ENCODE data around the gene NDUFA5. TPM values are rescaled to one million over a fixed set of nuclear protein-coding genes. Genes with fewer than 3 reads are reported as not detected.
A peak's percentile ranks its signal among the peaks of the same experiment; 100 is the strongest.
"Not testable (repeated sequence)": the region's sequence is repeated elsewhere in the genome, so short reads cannot be mapped to it uniquely, and the experiment has no call there.

Gene NDUFA5
- total and polyA plus RNA-seq, 12 donors = 39.4 to 289 (median 138) TPM

GRCh38 chr7:123528265-123528664, 29.4 kb downstream of the NDUFA5 start:
- no peaks in the 10 kb centered on the region for H3K9me3 ChIP-seq (replicated peaks in 1 of 3)
- no peak for DNase-seq
- TF ChIP-seq POLR2A (IDR thresholded peaks at IDR 0.05) (no peak), CTCF (IDR thresholded peaks at IDR 0.05) (no peak)
- intact Hi-C loops (cut with DNase I) = no loop called here
- H3K36me3 ChIP-seq (replicated peaks in 1 of 2) = no peaks in the 10 kb centered on the region
- H3K27me3 ChIP-seq = no peaks in the 10 kb centered on the region
- H3K4me3 ChIP-seq = no peak overlapping the region
- 96 to 98% (median 96%) methylated on average over 5 of the region's 5 CpGs for WGBS, 4 donors
- H3K4me1 ChIP-seq (replicated peaks in 1 of 2) = no peaks in the 10 kb centered on the region
- H3K27ac ChIP-seq = no peak overlapping the region

GRCh38 chr7:123527712-123528225, 29.8 kb downstream of the NDUFA5 start:
- DNase-seq; H3K4me3 ChIP-seq; H3K36me3 ChIP-seq (replicated peaks in 1 of 2); intact Hi-C loops (cut with DNase I); H3K4me1 ChIP-seq (replicated peaks in 1 of 2); H3K27ac ChIP-seq; H3K9me3 ChIP-seq (replicated peaks in 1 of 3); H3K27me3 ChIP-seq: not testable (repeated sequence)
- WGBS, 4 donors = 91 to 96% (median 95%) methylated on average over 10 to 20 of the region's 24 CpGs

GRCh38 chr7:123526533-123526932, 31.1 kb downstream of the NDUFA5 start:
- DNase-seq; H3K27me3 ChIP-seq; H3K27ac ChIP-seq; H3K9me3 ChIP-seq (replicated peaks in 1 of 3); H3K36me3 ChIP-seq (replicated peaks in 1 of 2); intact Hi-C loops (cut with DNase I); H3K4me3 ChIP-seq: not testable (repeated sequence)
- H3K4me1 ChIP-seq (replicated peaks in 1 of 2) = peaks cover 0 to 10% of the 10 kb centered on the region in 2 donors
- WGBS, 4 donors = 93 to 98% (median 96%) methylated on average over 6 of the region's 7 CpGs

- no peak for TF ChIP-seq POLR2A (IDR thresholded peaks at IDR 0.05)
- TF ChIP-seq CTCF (IDR thresholded peaks at IDR 0.05) = no peak
- no peak overlapping the region for H3K4me3 ChIP-seq
- 39 to 49% (median 45%) methylated on average over 2 of the region's 2 CpGs for WGBS, 4 donors
- no peaks in the 10 kb centered on the region for H3K27me3 ChIP-seq
- intact Hi-C loops (cut with DNase I) = no loop called here
- peaks cover 0 to 10% of the 10 kb centered on the region in 2 donors for H3K4me1 ChIP-seq (replicated peaks in 1 of 2)
- H3K27ac ChIP-seq = peak overlapping the region in 2 of 5 donors; percentile 59 to 78
- DNase-seq = peak in 2 of 7 donors; percentile 27 to 61
- no peaks in the 10 kb centered on the region for H3K9me3 ChIP-seq (replicated peaks in 1 of 3)
- H3K36me3 ChIP-seq (replicated peaks in 1 of 2) = no peaks in the 10 kb centered on the region
Observed at GRCh38 chr7:123522066-123522465, 35.6 kb downstream of the NDUFA5 start.

- TF ChIP-seq POLR2A (IDR thresholded peaks at IDR 0.05) = no peak
- TF ChIP-seq CTCF (IDR thresholded peaks at IDR 0.05) = no peak
- H3K27ac ChIP-seq = no peak overlapping the region
- WGBS, 4 donors = 83 to 94% (median 90%) methylated on average over 1 to 2 of the region's 2 CpGs
- H3K27me3 ChIP-seq = no peaks in the 10 kb centered on the region
- intact Hi-C loops (cut with DNase I) = no loop called here
- H3K9me3 ChIP-seq (replicated peaks in 1 of 3) = no peaks in the 10 kb centered on the region
- H3K4me3 ChIP-seq = no peak overlapping the region
- H3K4me1 ChIP-seq (replicated peaks in 1 of 2) = peaks cover 2 to 9% of the 10 kb centered on the region in 2 donors
- no peak for DNase-seq
- no peaks in the 10 kb centered on the region for H3K36me3 ChIP-seq (replicated peaks in 1 of 2)
Observed at GRCh38 chr7:123505221-123505620, 52.4 kb downstream of the NDUFA5 start.

All from adrenal gland (tissue), 12 donors.